KMS-11 (cell line): Measurements from ENCODE around the gene SMARCD2.
"Not testable (repeated sequence)": the region's sequence is repeated elsewhere in the genome, so short reads cannot be mapped to it uniquely, and the experiment has no call there.

Experiments used
- H2AFZ ChIP-seq: fragments of 200-600 bp; sonication (generic); 2 replicates; pipeline ENCODE4 v1.6.1; 2016; ENCODE audit warnings: antibody characterized with exemption, mixed run types, low read depth
- H3K27ac ChIP-seq: fragments of 200-600 bp; sonication (generic); 2 replicates; pipeline ENCODE4 v1.6.1; 2016; ENCODE audit warnings: mild to moderate bottlenecking, mixed run types
- H3K27me3 ChIP-seq: fragments of 200-600 bp; sonication (generic); 2 replicates; pipeline ENCODE4 v1.6.1; 2017; ENCODE audit warnings: mild to moderate bottlenecking, low read depth, mixed run types, moderate library complexity; ENCODE audit not compliant: insufficient read depth
- H3K36me3 ChIP-seq: fragments of 200-600 bp; sonication (generic); 2 replicates; pipeline ENCODE4 v1.6.1; 2017; ENCODE audit warnings: mild to moderate bottlenecking, mixed run types; ENCODE audit not compliant: insufficient read depth
- H3K4me1 ChIP-seq: fragments of 200-600 bp; sonication (generic); 2 replicates; pipeline ENCODE4 v1.6.1; 2016; ENCODE audit warnings: mild to moderate bottlenecking, low read depth, mixed run types; ENCODE audit not compliant: poor library complexity, severe bottlenecking
- H3K4me2 ChIP-seq: fragments of 200-600 bp; sonication (generic); 2 replicates; pipeline ENCODE4 v1.7.0; 2016; ENCODE audit warnings: mild to moderate bottlenecking, mixed run types
- H3K4me3 ChIP-seq: fragments of 200-600 bp; sonication (generic); IDR thresholded peaks from 2 replicates; pipeline ENCODE4 v1.6.1; 2017; ENCODE audit warnings: low read depth, low read length, mixed read lengths; ENCODE audit not compliant: insufficient read depth
- H3K79me2 ChIP-seq: fragments of 200-600 bp; sonication (generic); 2 replicates; pipeline ENCODE4 v1.6.1; 2016; ENCODE audit warnings: low read depth, mixed run types; ENCODE audit not compliant: insufficient read depth
- H3K9ac ChIP-seq: fragments of 200-600 bp; sonication (generic); 2 replicates; pipeline ENCODE4 v1.6.1; 2016; ENCODE audit warnings: mild to moderate bottlenecking, mixed run types
- H4K20me1 ChIP-seq: fragments of 200-600 bp; sonication (generic); 2 replicates; pipeline ENCODE4 v1.6.1; 2016; ENCODE audit warnings: mild to moderate bottlenecking, mixed run types; ENCODE audit not compliant: insufficient read depth
- TF ChIP-seq, protein P1 (sequence below): fragments of 200-600 bp; sonication (generic); conservative IDR thresholded peaks from 2 replicates; pipeline ENCODE4 v1.6.1; 2017; ENCODE audit warnings: low read depth, mild to moderate bottlenecking, antibody characterized with exemption, low read length, moderate library complexity, mixed read lengths

The SMARCD2 gene

GRCh38 chr17:63859257-63859656 is 16.8 kb upstream of the SMARCD2 start:
- Histone ChIP-seq H2AFZ (no peak overlapping the region), H3K4me2 (no peak overlapping the region), H4K20me1 (no peaks in the 10 kb centered on the region), H3K27ac (no peak overlapping the region), H3K27me3 (peaks cover 8% of the 10 kb centered on the region; the same call in 1 of the 2 replicates), H3K79me2 (no peaks in the 10 kb centered on the region), H3K9ac (no peak overlapping the region), H3K4me1 (no peaks in the 10 kb centered on the region), H3K4me3 (no peak overlapping the region), H3K36me3 (no peaks in the 10 kb centered on the region)
- TF ChIP-seq, protein P1, sequence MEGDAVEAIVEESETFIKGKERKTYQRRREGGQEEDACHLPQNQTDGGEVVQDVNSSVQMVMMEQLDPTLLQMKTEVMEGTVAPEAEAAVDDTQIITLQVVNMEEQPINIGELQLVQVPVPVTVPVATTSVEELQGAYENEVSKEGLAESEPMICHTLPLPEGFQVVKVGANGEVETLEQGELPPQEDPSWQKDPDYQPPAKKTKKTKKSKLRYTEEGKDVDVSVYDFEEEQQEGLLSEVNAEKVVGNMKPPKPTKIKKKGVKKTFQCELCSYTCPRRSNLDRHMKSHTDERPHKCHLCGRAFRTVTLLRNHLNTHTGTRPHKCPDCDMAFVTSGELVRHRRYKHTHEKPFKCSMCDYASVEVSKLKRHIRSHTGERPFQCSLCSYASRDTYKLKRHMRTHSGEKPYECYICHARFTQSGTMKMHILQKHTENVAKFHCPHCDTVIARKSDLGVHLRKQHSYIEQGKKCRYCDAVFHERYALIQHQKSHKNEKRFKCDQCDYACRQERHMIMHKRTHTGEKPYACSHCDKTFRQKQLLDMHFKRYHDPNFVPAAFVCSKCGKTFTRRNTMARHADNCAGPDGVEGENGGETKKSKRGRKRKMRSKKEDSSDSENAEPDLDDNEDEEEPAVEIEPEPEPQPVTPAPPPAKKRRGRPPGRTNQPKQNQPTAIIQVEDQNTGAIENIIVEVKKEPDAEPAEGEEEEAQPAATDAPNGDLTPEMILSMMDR = no peak

DNA sequence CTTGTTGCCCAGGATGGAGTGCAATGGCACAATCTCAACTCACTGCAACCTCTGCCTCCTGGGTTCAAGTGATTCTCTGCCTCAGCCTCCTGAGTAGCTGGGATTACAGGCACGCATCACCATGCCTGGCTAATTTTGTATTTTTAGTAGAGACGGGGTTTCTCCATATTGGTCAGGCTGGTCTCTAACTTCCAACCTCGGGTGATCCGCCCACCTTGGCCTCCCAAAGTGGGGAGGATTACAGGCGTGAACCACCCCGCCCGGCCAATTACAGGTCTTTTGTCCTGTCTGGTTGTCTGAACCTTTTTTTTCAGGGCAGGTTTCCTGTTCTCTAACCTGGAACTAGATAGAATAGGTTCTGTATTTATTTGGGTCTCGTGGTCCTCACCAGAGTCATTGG is 13.9 kb upstream of the SMARCD2 start:
- H3K9ac ChIP-seq, H4K20me1 ChIP-seq, H3K4me2 ChIP-seq, H3K27ac ChIP-seq, H3K27me3 ChIP-seq, H3K4me1 ChIP-seq, H3K79me2 ChIP-seq, H3K36me3 ChIP-seq, H2AFZ ChIP-seq, H3K4me3 ChIP-seq: not testable (repeated sequence)

- Histone ChIP-seq H4K20me1 (no peaks in the 10 kb centered on the region), H3K4me1 (no peaks in the 10 kb centered on the region), H3K36me3 (no peaks in the 10 kb centered on the region), H2AFZ (no peak overlapping the region), H3K27ac (no peak overlapping the region), H3K79me2 (no peaks in the 10 kb centered on the region), H3K4me3 (no peak overlapping the region), H3K9ac (no peak overlapping the region), H3K4me2 (no peak overlapping the region), H3K27me3 (peaks cover 8% of the 10 kb centered on the region; the same call in 1 of the 2 replicates)
- TF ChIP-seq, protein P1 = no peak
These were observed 12.7 kb upstream of the SMARCD2 start for GRCh38 chr17:63855185-63855584.

DNA sequence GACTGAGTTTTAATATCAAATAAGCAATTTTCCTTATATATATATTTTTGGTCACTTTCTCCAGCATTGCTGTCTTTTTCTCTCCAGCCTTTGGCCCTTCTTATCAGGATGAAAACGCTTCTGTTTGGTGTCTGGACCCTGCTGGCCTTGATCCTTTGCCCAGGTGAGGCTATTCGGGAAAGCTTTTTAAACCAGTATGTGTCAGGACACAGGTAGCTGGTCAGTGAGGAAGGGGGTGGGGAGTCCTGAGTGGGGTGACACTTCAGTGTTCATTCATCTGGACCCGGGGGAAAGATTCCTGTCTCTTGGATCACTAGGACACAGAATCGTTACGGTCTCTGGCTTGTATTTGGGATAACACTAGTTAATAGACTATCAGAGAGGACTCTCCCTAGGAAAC is 12.2 kb upstream of the SMARCD2 start:
- Histone ChIP-seq H3K4me2 (no peak overlapping the region), H3K36me3 (no peaks in the 10 kb centered on the region), H3K9ac (no peak overlapping the region), H3K27me3 (peaks cover 5% of the 10 kb centered on the region; the same call in 1 of the 2 replicates), H3K27ac (no peak overlapping the region), H4K20me1 (no peaks in the 10 kb centered on the region), H2AFZ (no peak overlapping the region), H3K4me1 (no peaks in the 10 kb centered on the region), H3K79me2 (no peaks in the 10 kb centered on the region), H3K4me3 (no peak overlapping the region)
- TF ChIP-seq, protein P1 = no peak

DNA sequence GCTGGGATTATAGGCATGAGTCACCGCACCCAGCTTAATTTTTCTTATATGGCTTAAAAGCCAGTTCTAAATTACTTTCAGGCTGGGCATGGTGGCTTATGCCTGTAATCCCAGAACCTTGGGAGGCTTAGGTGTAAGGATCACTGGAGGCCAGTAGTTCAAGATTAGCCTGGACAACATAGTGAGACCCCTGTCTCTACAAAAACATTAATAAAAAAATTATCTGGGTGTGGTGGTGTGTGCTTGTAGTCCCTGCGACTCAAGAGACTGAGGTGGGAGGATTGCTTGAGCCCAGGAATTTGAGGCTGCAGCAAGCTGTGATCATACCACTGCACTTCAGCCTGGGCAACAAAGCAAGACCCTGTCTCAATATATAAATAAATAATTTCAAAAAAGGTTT is 10.8 kb upstream of the SMARCD2 start:
- TF ChIP-seq, protein P1 = no peak
- peaks cover 3% of the 10 kb centered on the region for H3K4me1 ChIP-seq
- no peaks in the 10 kb centered on the region for H3K79me2 ChIP-seq
- H3K27ac ChIP-seq = no peak overlapping the region
- H3K27me3 ChIP-seq = no peaks in the 10 kb centered on the region
- no peaks in the 10 kb centered on the region for H4K20me1 ChIP-seq
- H2AFZ ChIP-seq = no peak overlapping the region
- H3K4me2 ChIP-seq = no peak overlapping the region
- no peak overlapping the region for H3K4me3 ChIP-seq
- no peaks in the 10 kb centered on the region for H3K36me3 ChIP-seq
- H3K9ac ChIP-seq = no peak overlapping the region
